Neural progenitor cell (in vitro differentiated cells): ENCODE data around the gene STYX. TPM values are rescaled to one million over a fixed set of nuclear protein-coding genes. Genes with fewer than 3 reads are reported as not detected.

Experiments
- DNase-seq: peaks from one replicate; pipeline ENCODE4 v3.0.0-alpha.2; 2016; ENCODE audit warnings: low spot score
- H2AFZ ChIP-seq: fragments of 200-600 bp; sonication (generic); replicated peaks from 2 replicates; pipeline ENCODE4 v1.6.1; 2016; ENCODE audit warnings: antibody characterized with exemption
- H3F3A ChIP-seq: fragments of 200-600 bp; sonication (generic); 2 replicates; pipeline ENCODE4 v1.6.1; 2016; ENCODE audit warnings: antibody characterized with exemption, low read depth
- H3K27ac ChIP-seq: fragments of 200-600 bp; sonication (generic); 2 replicates; pipeline ENCODE4 v1.5.1; 2016; ENCODE audit warnings: mild to moderate bottlenecking
- H3K27me3 ChIP-seq: fragments of 200-600 bp; sonication (generic); 2 replicates; pipeline ENCODE4 v1.6.1; 2016; ENCODE audit warnings: mild to moderate bottlenecking, moderate library complexity
- H3K36me3 ChIP-seq: fragments of 200-600 bp; sonication (generic); 2 replicates; pipeline ENCODE4 v1.5.1; 2016
- H3K4me1 ChIP-seq: fragments of 200-600 bp; sonication (generic); 2 replicates; pipeline ENCODE4 v1.6.1; 2016; ENCODE audit warnings: mixed run types
- H3K4me2 ChIP-seq: fragments of 200-600 bp; sonication (generic); 2 replicates; pipeline ENCODE4 v1.6.1; 2016
- H3K4me3 ChIP-seq: fragments of 200-600 bp; sonication (generic); 2 replicates; pipeline ENCODE4 v1.5.1; 2016
- H3K79me2 ChIP-seq: fragments of 200-600 bp; sonication (generic); 2 replicates; pipeline ENCODE4 v1.6.1; 2016; ENCODE audit warnings: low read depth
- H3K9ac ChIP-seq: fragments of 200-600 bp; sonication (generic); 2 replicates; pipeline ENCODE4 v1.6.1; 2016
- H3K9me3 ChIP-seq: fragments of 200-600 bp; sonication (generic); 2 replicates; pipeline ENCODE4 v1.5.1; 2016; ENCODE audit warnings: low read depth
- H4K20me1 ChIP-seq: fragments of 200-600 bp; sonication (generic); 2 replicates; pipeline ENCODE4 v1.6.1; 2016; ENCODE audit warnings: low read depth
- H3K27ac Mint-ChIP-seq: 3 replicates; pipeline ENCODE4 v1.8.0; 2021; ENCODE audit warnings: mixed read lengths
- H3K27me3 Mint-ChIP-seq: 2 replicates; pipeline ENCODE4 v1.8.0; 2022; ENCODE audit warnings: low read depth, mild to moderate bottlenecking, inconsistent platforms, moderate library complexity, mixed read lengths; ENCODE audit not compliant: insufficient read depth
- H3K36me3 Mint-ChIP-seq: 3 replicates; pipeline ENCODE4 v1.8.0; 2021; ENCODE audit warnings: mixed read lengths
- H3K4me1 Mint-ChIP-seq: 3 replicates; pipeline ENCODE4 v1.8.0; 2021; ENCODE audit warnings: mixed read lengths
- H3K4me3 Mint-ChIP-seq: 3 replicates; pipeline ENCODE4 v1.8.0; 2021; ENCODE audit warnings: mild to moderate bottlenecking, moderate library complexity, mixed read lengths
- H3K9me3 Mint-ChIP-seq: 3 replicates; pipeline ENCODE4 v1.8.0; 2020; ENCODE audit warnings: mixed read lengths
- EZH2 ChIP-seq: fragments of 200-600 bp; sonication (generic); IDR thresholded peaks from 2 replicates; pipeline ENCODE4 v1.6.1; 2017; ENCODE audit warnings: antibody characterized with exemption, mild to moderate bottlenecking, moderate library complexity
- EZH2phosphoT487 ChIP-seq: fragments of 200-600 bp; sonication (generic); IDR thresholded peaks from 2 replicates; pipeline ENCODE4 v1.6.1; 2017; ENCODE audit warnings: antibody characterized with exemption
- total RNA-seq: library from RNA; depleted of rRNA; stranded (reverse); fragments of >200 nt; gene quantifications from 2 replicates; pipeline ENCODE4 v1.2.3, GENCODE V29; 2015; ENCODE audit warnings: low replicate concordance
- TF ChIP-seq, protein P1 (sequence below): fragments of 200-600 bp; sonication (generic); IDR thresholded peaks from 2 replicates; pipeline ENCODE4 v1.5.1; 2017; ENCODE audit warnings: antibody characterized with exemption, mild to moderate bottlenecking

The STYX gene
- total RNA-seq, 1 donor from 2014 or later, result 55.7 TPM

DNA sequence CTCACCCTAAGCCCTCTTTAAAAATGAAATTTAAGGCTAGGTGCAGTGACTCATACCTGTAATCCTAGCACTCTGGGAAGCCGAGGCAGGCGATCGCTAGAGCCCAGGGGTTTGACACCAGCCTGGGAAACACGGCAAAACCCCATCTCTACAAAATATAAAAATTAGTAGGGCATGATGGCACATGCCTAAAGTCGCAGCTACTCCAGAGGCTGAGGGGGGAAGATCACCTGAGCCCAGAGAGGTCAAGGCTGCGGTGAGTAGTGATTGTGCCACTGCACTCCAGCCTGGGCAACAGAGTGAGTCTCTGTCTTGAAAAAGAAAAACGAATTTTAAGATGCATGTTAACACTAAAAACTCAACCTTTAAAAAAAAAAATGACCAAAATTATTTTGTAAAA lies 48.7 kb downstream of the STYX start:
- peaks cover 28% of the 10 kb centered on the region for H3K36me3 ChIP-seq
- H3F3A ChIP-seq, result peaks cover 33% of the 10 kb centered on the region
- no peaks in the 10 kb centered on the region for H3K27me3 ChIP-seq
- no peak overlapping the region for H2AFZ ChIP-seq
- no peaks in the 10 kb centered on the region for H3K27me3 Mint-ChIP-seq
- no peak overlapping the region for H3K9ac ChIP-seq
- no peak for TF ChIP-seq EZH2
- H3K9me3 ChIP-seq, result no peaks in the 10 kb centered on the region
- H3K4me2 ChIP-seq, result no peak overlapping the region
- H3K4me1 Mint-ChIP-seq, result no peaks in the 10 kb centered on the region
- DNase-seq, result no peak
- H4K20me1 ChIP-seq, result peaks cover 5% of the 10 kb centered on the region
- peaks cover 3% of the 10 kb centered on the region for H3K79me2 ChIP-seq
- no peak overlapping the region for H3K4me3 Mint-ChIP-seq
- peaks cover 6% of the 10 kb centered on the region for H3K36me3 Mint-ChIP-seq
- H3K27ac ChIP-seq, result peak overlapping the region; percentile 32
- H3K27ac Mint-ChIP-seq, result no peak overlapping the region
- H3K9me3 Mint-ChIP-seq, result no peaks in the 10 kb centered on the region
- no peaks in the 10 kb centered on the region for H3K4me1 ChIP-seq
- no peak overlapping the region for H3K4me3 ChIP-seq

DNA sequence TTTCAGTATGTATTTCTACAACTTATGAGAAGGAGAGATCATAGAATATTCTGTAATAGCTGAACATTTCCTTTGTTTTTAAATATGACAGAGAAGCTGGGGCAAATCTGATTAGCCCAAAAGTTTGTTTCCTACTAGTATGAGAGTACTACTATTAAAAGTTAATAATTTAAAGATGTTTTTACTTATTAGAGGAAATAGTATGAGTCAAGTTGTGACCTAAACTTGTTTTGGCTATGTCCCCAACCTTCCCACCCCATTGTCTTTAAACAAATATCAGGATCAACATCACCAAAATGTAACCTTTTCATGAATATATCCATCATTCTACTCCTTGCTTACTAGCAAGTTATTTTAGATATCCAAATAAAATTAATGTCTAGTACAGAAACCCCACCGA lies 50.9 kb downstream of the STYX start:
- H3K36me3 Mint-ChIP-seq, result peaks cover 2% of the 10 kb centered on the region
- Histone ChIP-seq H3K36me3 (peaks cover 33% of the 10 kb centered on the region), H2AFZ (no peak overlapping the region), H3K4me2 (no peak overlapping the region), H3K9me3 (no peaks in the 10 kb centered on the region), H3K27me3 (no peaks in the 10 kb centered on the region), H3K79me2 (peaks cover 23% of the 10 kb centered on the region), H3K4me3 (no peak overlapping the region), H3F3A (peaks cover 32% of the 10 kb centered on the region), H3K9ac (no peak overlapping the region), H3K4me1 (no peaks in the 10 kb centered on the region), H4K20me1 (peaks cover 5% of the 10 kb centered on the region), H3K27ac (no peak overlapping the region)
- no peaks in the 10 kb centered on the region for H3K4me1 Mint-ChIP-seq
- no peak overlapping the region for H3K4me3 Mint-ChIP-seq
- no peaks in the 10 kb centered on the region for H3K27me3 Mint-ChIP-seq
- no peak overlapping the region for H3K27ac Mint-ChIP-seq
- TF ChIP-seq, protein P1, sequence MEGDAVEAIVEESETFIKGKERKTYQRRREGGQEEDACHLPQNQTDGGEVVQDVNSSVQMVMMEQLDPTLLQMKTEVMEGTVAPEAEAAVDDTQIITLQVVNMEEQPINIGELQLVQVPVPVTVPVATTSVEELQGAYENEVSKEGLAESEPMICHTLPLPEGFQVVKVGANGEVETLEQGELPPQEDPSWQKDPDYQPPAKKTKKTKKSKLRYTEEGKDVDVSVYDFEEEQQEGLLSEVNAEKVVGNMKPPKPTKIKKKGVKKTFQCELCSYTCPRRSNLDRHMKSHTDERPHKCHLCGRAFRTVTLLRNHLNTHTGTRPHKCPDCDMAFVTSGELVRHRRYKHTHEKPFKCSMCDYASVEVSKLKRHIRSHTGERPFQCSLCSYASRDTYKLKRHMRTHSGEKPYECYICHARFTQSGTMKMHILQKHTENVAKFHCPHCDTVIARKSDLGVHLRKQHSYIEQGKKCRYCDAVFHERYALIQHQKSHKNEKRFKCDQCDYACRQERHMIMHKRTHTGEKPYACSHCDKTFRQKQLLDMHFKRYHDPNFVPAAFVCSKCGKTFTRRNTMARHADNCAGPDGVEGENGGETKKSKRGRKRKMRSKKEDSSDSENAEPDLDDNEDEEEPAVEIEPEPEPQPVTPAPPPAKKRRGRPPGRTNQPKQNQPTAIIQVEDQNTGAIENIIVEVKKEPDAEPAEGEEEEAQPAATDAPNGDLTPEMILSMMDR, result no peak
- TF ChIP-seq EZH2, result no peak
- no peak for TF ChIP-seq EZH2phosphoT487
- H3K9me3 Mint-ChIP-seq, result no peaks in the 10 kb centered on the region
- no peak for DNase-seq

DNA sequence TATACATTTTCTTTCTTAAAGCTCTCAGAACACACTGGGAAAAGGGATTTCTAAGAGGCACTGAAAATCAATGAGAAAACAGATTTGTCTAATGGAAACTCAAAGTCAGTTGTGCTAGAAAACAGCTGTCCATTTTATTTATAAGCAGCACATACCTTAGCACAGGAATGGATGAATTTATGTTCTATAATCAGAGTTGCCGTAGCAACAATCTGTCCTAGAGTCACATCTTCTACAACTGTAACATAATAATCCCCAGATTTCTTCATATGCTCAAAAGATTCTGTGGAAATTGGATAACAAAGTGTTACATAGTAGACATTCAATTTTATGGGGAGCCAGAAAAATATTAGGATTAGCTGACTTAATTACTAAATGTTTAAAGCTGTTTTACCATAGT lies 51.7 kb downstream of the STYX start:
- Histone ChIP-seq H3K36me3 (peaks cover 33% of the 10 kb centered on the region), H3K9me3 (no peaks in the 10 kb centered on the region), H3K4me3 (no peak overlapping the region), H2AFZ (no peak overlapping the region), H3K4me2 (no peak overlapping the region), H3K4me1 (no peaks in the 10 kb centered on the region), H3K79me2 (peaks cover 30% of the 10 kb centered on the region), H3K9ac (no peak overlapping the region), H3F3A (peaks cover 25% of the 10 kb centered on the region), H3K27me3 (no peaks in the 10 kb centered on the region), H3K27ac (no peak overlapping the region), H4K20me1 (peaks cover 4% of the 10 kb centered on the region)
- TF ChIP-seq EZH2phosphoT487 (no peak), EZH2 (no peak)
- TF ChIP-seq, protein P1, result no peak
- H3K4me3 Mint-ChIP-seq, result no peak overlapping the region
- peaks cover 2% of the 10 kb centered on the region for H3K36me3 Mint-ChIP-seq
- DNase-seq, result no peak
- no peaks in the 10 kb centered on the region for H3K4me1 Mint-ChIP-seq
- H3K9me3 Mint-ChIP-seq, result no peaks in the 10 kb centered on the region
- no peak overlapping the region for H3K27ac Mint-ChIP-seq
- H3K27me3 Mint-ChIP-seq, result no peaks in the 10 kb centered on the region

- Histone ChIP-seq H4K20me1 (no peaks in the 10 kb centered on the region), H3K79me2 (peaks cover 46% of the 10 kb centered on the region), H3K9me3 (no peaks in the 10 kb centered on the region), H3K4me2 (no peak overlapping the region), H3K4me1 (no peaks in the 10 kb centered on the region), H3K9ac (no peak overlapping the region), H2AFZ (no peak overlapping the region), H3K36me3 (peaks cover 33% of the 10 kb centered on the region), H3F3A (peaks cover 19% of the 10 kb centered on the region), H3K27ac (no peak overlapping the region), H3K27me3 (no peaks in the 10 kb centered on the region), H3K4me3 (no peak overlapping the region)
- Mint-ChIP-seq H3K4me1 (no peaks in the 10 kb centered on the region), H3K27me3 (no peaks in the 10 kb centered on the region), H3K9me3 (no peaks in the 10 kb centered on the region), H3K4me3 (no peak overlapping the region), H3K27ac (no peak overlapping the region), H3K36me3 (no peaks in the 10 kb centered on the region)
- no peak for DNase-seq
- TF ChIP-seq EZH2, result no peak
- no peak for TF ChIP-seq EZH2phosphoT487
- TF ChIP-seq, protein P1, result no peak
Observed at GRCh38 chr14:52783206-52783605, 53.2 kb downstream of the STYX start.
